Neuron (in vitro differentiated cells): ENCODE measurements around the gene TP73.

Source experiments
- H2AFZ ChIP-seq: one replicate; pipeline ENCODE4 v1.6.1; 2013; ENCODE audit warnings: low read depth, mild to moderate bottlenecking, inconsistent platforms, low read length, moderate library complexity
- H3K27me3 ChIP-seq: one replicate; pipeline ENCODE4 v1.6.1; 2013; ENCODE audit warnings: low read length; ENCODE audit not compliant: insufficient read depth
- H3K36me3 ChIP-seq: one replicate; pipeline ENCODE4 v1.6.1; 2013; ENCODE audit warnings: low read length; ENCODE audit not compliant: insufficient read depth
- H3K4me1 ChIP-seq: one replicate; pipeline ENCODE4 v1.6.1; 2013; ENCODE audit warnings: low read length; ENCODE audit not compliant: insufficient read depth
- H3K4me3 ChIP-seq: 2 replicates; pipeline ENCODE4 v1.5.1; 2013; ENCODE audit warnings: mild to moderate bottlenecking, low read length, moderate library complexity
- H3K9me3 ChIP-seq: one replicate; pipeline ENCODE4 v1.6.1; 2013; ENCODE audit warnings: low read length

TP73 gene

GRCh38 chr1:3670823-3671265, 18.5 kb downstream of the TP73 start:
- no peaks in the 10 kb centered on the region for H3K36me3 ChIP-seq

GRCh38 chr1:3671371-3672180, 19.3 kb downstream of the TP73 start:
- H3K4me1 ChIP-seq: peaks cover 15% of the 10 kb centered on the region
- no peaks in the 10 kb centered on the region for H3K36me3 ChIP-seq
- no peaks in the 10 kb centered on the region for H3K9me3 ChIP-seq
- H2AFZ ChIP-seq: no peak overlapping the region
- no peak overlapping the region for H3K4me3 ChIP-seq
- H3K27me3 ChIP-seq: peaks cover 56% of the 10 kb centered on the region

More at GRCh38 chr1:3670823-3671265, 18.5 kb downstream of the TP73 start:
- no peak overlapping the region for H3K4me3 ChIP-seq
- H2AFZ ChIP-seq: no peak overlapping the region
- peaks cover 22% of the 10 kb centered on the region for H3K4me1 ChIP-seq
- no peaks in the 10 kb centered on the region for H3K9me3 ChIP-seq
- peaks cover 49% of the 10 kb centered on the region for H3K27me3 ChIP-seq

GRCh38 chr1:3672231-3672970, 20.1 kb downstream of the TP73 start:
- no peaks in the 10 kb centered on the region for H3K36me3 ChIP-seq
- H3K9me3 ChIP-seq: no peaks in the 10 kb centered on the region
- H2AFZ ChIP-seq: no peak overlapping the region
- no peak overlapping the region for H3K4me3 ChIP-seq
- peaks cover 64% of the 10 kb centered on the region for H3K27me3 ChIP-seq
- peaks cover 9% of the 10 kb centered on the region for H3K4me1 ChIP-seq

- H3K4me3 ChIP-seq: no peak overlapping the region
- H3K9me3 ChIP-seq: no peaks in the 10 kb centered on the region
- peaks cover 65% of the 10 kb centered on the region for H3K27me3 ChIP-seq
- H3K4me1 ChIP-seq: peaks cover 9% of the 10 kb centered on the region
- no peaks in the 10 kb centered on the region for H3K36me3 ChIP-seq
- no peak overlapping the region for H2AFZ ChIP-seq
Observed at GRCh38 chr1:3672971-3673361, 20.6 kb downstream of the TP73 start.

- H3K4me1 ChIP-seq: peaks cover 8% of the 10 kb centered on the region
- no peaks in the 10 kb centered on the region for H3K36me3 ChIP-seq
- no peak overlapping the region for H3K4me3 ChIP-seq
- no peaks in the 10 kb centered on the region for H3K9me3 ChIP-seq
- H3K27me3 ChIP-seq: peaks cover 71% of the 10 kb centered on the region
- no peak overlapping the region for H2AFZ ChIP-seq
Observed at GRCh38 chr1:3673381-3674099, 21.2 kb downstream of the TP73 start.

GRCh38 chr1:3674100-3675094, 22.1 kb downstream of the TP73 start:
- Histone ChIP-seq H3K4me1 (peaks cover 3% of the 10 kb centered on the region), H3K9me3 (no peaks in the 10 kb centered on the region), H2AFZ (no peak overlapping the region), H3K36me3 (no peaks in the 10 kb centered on the region), H3K27me3 (peaks cover 76% of the 10 kb centered on the region), H3K4me3 (no peak overlapping the region)

- no peak overlapping the region for H3K4me3 ChIP-seq
- peaks cover 70% of the 10 kb centered on the region for H3K27me3 ChIP-seq
- H2AFZ ChIP-seq: no peak overlapping the region
- H3K4me1 ChIP-seq: peaks cover 3% of the 10 kb centered on the region
- no peaks in the 10 kb centered on the region for H3K9me3 ChIP-seq
- no peaks in the 10 kb centered on the region for H3K36me3 ChIP-seq
Observed at GRCh38 chr1:3675436-3675835, 23.1 kb downstream of the TP73 start.

- no peak overlapping the region for H2AFZ ChIP-seq
- H3K4me3 ChIP-seq: no peak overlapping the region
- H3K9me3 ChIP-seq: no peaks in the 10 kb centered on the region
- peaks cover 57% of the 10 kb centered on the region for H3K27me3 ChIP-seq
- H3K4me1 ChIP-seq: peaks cover 3% of the 10 kb centered on the region
- no peaks in the 10 kb centered on the region for H3K36me3 ChIP-seq
Observed at GRCh38 chr1:3676581-3677470, 24.5 kb downstream of the TP73 start.

- H3K4me3 ChIP-seq: no peak overlapping the region
- H3K36me3 ChIP-seq: no peaks in the 10 kb centered on the region
- no peaks in the 10 kb centered on the region for H3K9me3 ChIP-seq
- H2AFZ ChIP-seq: no peak overlapping the region
- peaks cover 56% of the 10 kb centered on the region for H3K27me3 ChIP-seq
- peaks cover 3% of the 10 kb centered on the region for H3K4me1 ChIP-seq
Observed at GRCh38 chr1:3677484-3677883, 25.2 kb downstream of the TP73 start.

GRCh38 chr1:3678361-3679097, 26.2 kb downstream of the TP73 start:
- Histone ChIP-seq H3K4me1 (peaks cover 3% of the 10 kb centered on the region), H3K27me3 (peaks cover 58% of the 10 kb centered on the region), H3K36me3 (no peaks in the 10 kb centered on the region), H3K9me3 (no peaks in the 10 kb centered on the region), H3K4me3 (no peak overlapping the region), H2AFZ (no peak overlapping the region)

- no peak overlapping the region for H2AFZ ChIP-seq
- H3K4me1 ChIP-seq: peaks cover 3% of the 10 kb centered on the region
- H3K27me3 ChIP-seq: peaks cover 59% of the 10 kb centered on the region
- no peak overlapping the region for H3K4me3 ChIP-seq
- H3K36me3 ChIP-seq: no peaks in the 10 kb centered on the region
- H3K9me3 ChIP-seq: no peaks in the 10 kb centered on the region
Observed at GRCh38 chr1:3679098-3679555, 26.8 kb downstream of the TP73 start.
